HG03442 (cell line): ENCODE results near the gene HOXB4.

Experiments
- ATAC-seq: cut with Tn5 transposase; IDR thresholded peaks from one replicate; pipeline ENCODE4 v1.9.1; 2021; ENCODE audit warnings: mild to moderate bottlenecking, moderate library complexity; ENCODE audit not compliant: unreplicated experiment

HOXB4 gene

GRCh38 chr17:48601539-48602425 is 23.6 kb upstream of the HOXB4 start:
- ATAC-seq: no peak

GRCh38 chr17:48601207-48601538 is 23.0 kb upstream of the HOXB4 start:
- no peak for ATAC-seq

- ATAC-seq: no peak
Measured at GRCh38 chr17:48600244-48601098, 22.3 kb upstream of the HOXB4 start.

- no peak for ATAC-seq
Measured at GRCh38 chr17:48599354-48599753, 21.2 kb upstream of the HOXB4 start.

- no peak for ATAC-seq
Measured at GRCh38 chr17:48598736-48599135, 20.6 kb upstream of the HOXB4 start.

GRCh38 chr17:48597778-48598631 is 19.9 kb upstream of the HOXB4 start:
- no peak for ATAC-seq

GRCh38 chr17:48597528-48597777 is 19.3 kb upstream of the HOXB4 start:
- ATAC-seq: no peak

GRCh38 chr17:48596735-48597527 is 18.8 kb upstream of the HOXB4 start:
- ATAC-seq: no peak

- ATAC-seq: no peak
Measured at GRCh38 chr17:48596000-48596734, 18.0 kb upstream of the HOXB4 start.

- no peak for ATAC-seq
Measured at GRCh38 chr17:48595278-48595999, 17.3 kb upstream of the HOXB4 start.

- no peak for ATAC-seq
Measured at GRCh38 chr17:48594538-48595277, 16.6 kb upstream of the HOXB4 start.

GRCh38 chr17:48593840-48594537 is 15.8 kb upstream of the HOXB4 start:
- no peak for ATAC-seq

GRCh38 chr17:48593126-48593829 is 15.1 kb upstream of the HOXB4 start, which contains the start of gene HOXB5:
Gene HOXB5 (minus strand): TSS chr17:48593779. CDS start chr17:48593682, 97 bp downstream.
- no peak for ATAC-seq

- ATAC-seq: no peak
Measured at GRCh38 chr17:48592577-48592976, 14.4 kb upstream of the HOXB4 start.

- no peak for ATAC-seq
Measured at GRCh38 chr17:48592057-48592514, 13.9 kb upstream of the HOXB4 start.

- no peak for ATAC-seq
Measured at GRCh38 chr17:48591255-48592056, 13.3 kb upstream of the HOXB4 start.
